Measurements from ENCODE around the gene TUBA8. TPM values are rescaled to one million over a fixed set of nuclear protein-coding genes. Genes with fewer than 3 reads are reported as not detected.
"Not testable (repeated sequence)": the region's sequence is repeated elsewhere in the genome, so short reads cannot be mapped to it uniquely, and the experiment has no call there.

Gene TUBA8
- total and polyA plus RNA-seq, 2 donors (not counting 1 experiment from before 2014, with no cell fraction given), result 0.60 to 0.83 TPM

- H3K9ac ChIP-seq (ENCODE audit: insufficient read depth, low read length); H3K9me3 ChIP-seq (ENCODE audit: control insufficient read depth, insufficient read depth, low read depth, low read length); H3K79me2 ChIP-seq (ENCODE audit: control insufficient read depth, insufficient read depth, low read length); H3K27ac ChIP-seq (ENCODE audit: insufficient read depth, low read length); H3K27me3 ChIP-seq (ENCODE audit: control insufficient read depth, insufficient read depth, low read length); H4K20me1 ChIP-seq (ENCODE audit: control insufficient read depth, extremely low read depth, insufficient read depth, low read length); H3K36me3 ChIP-seq (ENCODE audit: control insufficient read depth, insufficient read depth, low read length); H2AFZ ChIP-seq (ENCODE audit: low read length); H3K4me3 ChIP-seq (replicated peaks in 1 of 4; ENCODE audit: control extremely low read depth in 1 of 4, insufficient read depth in 1 of 4, low read depth in 3 of 4, low read length in 4 of 4); H3K4me1 ChIP-seq (ENCODE audit: control insufficient read depth, extremely low read depth, insufficient read depth, low read length); H3K4me2 ChIP-seq (ENCODE audit: extremely low read depth, insufficient read depth, low read length): not testable (repeated sequence)
- peak; percentile 60 to 68 for DNase-seq (ENCODE audit: low read depth in 2 of 2)
Observed at GRCh38 chr22:18172203-18172602, 61.6 kb downstream of the TUBA8 start.

GRCh38 chr22:18172776-18173175 is 62.2 kb downstream of the TUBA8 start:
- not testable (repeated sequence) for H3K4me2 ChIP-seq (ENCODE audit: extremely low read depth, insufficient read depth, low read length); H3K4me1 ChIP-seq (ENCODE audit: control insufficient read depth, extremely low read depth, insufficient read depth, low read length); H3K36me3 ChIP-seq (ENCODE audit: control insufficient read depth, insufficient read depth, low read length); H3K79me2 ChIP-seq (ENCODE audit: control insufficient read depth, insufficient read depth, low read length); H3K4me3 ChIP-seq (replicated peaks in 1 of 4; ENCODE audit: control extremely low read depth in 1 of 4, insufficient read depth in 1 of 4, low read depth in 3 of 4, low read length in 4 of 4); H3K9me3 ChIP-seq (ENCODE audit: control insufficient read depth, insufficient read depth, low read depth, low read length); DNase-seq (ENCODE audit: low read depth in 2 of 2); H3K27me3 ChIP-seq (ENCODE audit: control insufficient read depth, insufficient read depth, low read length); H2AFZ ChIP-seq (ENCODE audit: low read length); H4K20me1 ChIP-seq (ENCODE audit: control insufficient read depth, extremely low read depth, insufficient read depth, low read length); H3K9ac ChIP-seq (ENCODE audit: insufficient read depth, low read length)
- peak overlapping the region; percentile 5 for H3K27ac ChIP-seq (ENCODE audit: insufficient read depth, low read length)

DNA sequence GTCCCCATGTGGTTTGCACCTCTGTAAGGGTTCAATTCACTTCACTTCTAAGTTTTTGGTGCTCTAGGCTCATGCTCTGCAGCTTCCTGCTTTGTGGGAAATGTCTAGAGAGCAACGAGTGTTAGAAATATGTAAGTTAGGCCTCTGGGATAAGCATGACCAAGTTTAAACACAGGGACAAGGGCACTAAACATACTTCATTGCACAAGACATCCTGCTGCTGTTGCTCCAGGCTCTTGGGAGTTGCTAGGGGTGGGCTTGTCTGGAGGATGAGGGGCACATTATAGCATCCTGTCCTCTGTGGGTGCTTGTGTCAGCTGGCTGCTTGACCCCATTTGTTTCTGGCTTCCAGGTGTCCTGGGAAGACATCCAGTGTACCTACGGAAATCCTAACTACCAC is 62.8 kb downstream of the TUBA8 start:
- H3K79me2 ChIP-seq (ENCODE audit: control insufficient read depth, insufficient read depth, low read length); H3K4me2 ChIP-seq (ENCODE audit: extremely low read depth, insufficient read depth, low read length); H3K4me3 ChIP-seq (replicated peaks in 1 of 4; ENCODE audit: control extremely low read depth in 1 of 4, insufficient read depth in 1 of 4, low read depth in 3 of 4, low read length in 4 of 4): not testable (repeated sequence)

More for the DNA sequence above, 62.8 kb downstream of the TUBA8 start:
- H3K36me3 ChIP-seq (ENCODE audit: control insufficient read depth, insufficient read depth, low read length); H2AFZ ChIP-seq (ENCODE audit: low read length); H3K9me3 ChIP-seq (ENCODE audit: control insufficient read depth, insufficient read depth, low read depth, low read length); H3K4me1 ChIP-seq (ENCODE audit: control insufficient read depth, extremely low read depth, insufficient read depth, low read length); H3K9ac ChIP-seq (ENCODE audit: insufficient read depth, low read length); H3K27ac ChIP-seq (ENCODE audit: insufficient read depth, low read length); DNase-seq (ENCODE audit: low read depth in 2 of 2); H4K20me1 ChIP-seq (ENCODE audit: control insufficient read depth, extremely low read depth, insufficient read depth, low read length); H3K27me3 ChIP-seq (ENCODE audit: control insufficient read depth, insufficient read depth, low read length): not testable (repeated sequence)

Other genes starting within 250 kb of the TUBA8 start
- gene MICAL3, start 86.2 kb upstream of the TUBA8 start, total RNA-seq, result 12.1 and 22.6 TPM in 2 replicates
- 10.8 and 19.2 TPM in 2 replicates for gene MICAL3, start 86.2 kb upstream of the TUBA8 start, polyA plus RNA-seq
- 7.4 and 13.2 TPM in 2 replicates for gene PEX26, start 32.8 kb upstream of the TUBA8 start, total RNA-seq
- gene PEX26, start 32.8 kb upstream of the TUBA8 start, polyA plus RNA-seq, result 14.5 and 21.0 TPM in 2 replicates
- gene USP18, start 39.4 kb downstream of the TUBA8 start, total RNA-seq, result 10.3 and 14.9 TPM in 2 replicates
- gene USP18, start 39.4 kb downstream of the TUBA8 start, polyA plus RNA-seq, result 8.6 and 30.9 TPM in 2 replicates

All from fibroblast of lung (primary cell).